Fibroblast of mammary gland (primary cell): ENCODE measurements around the gene ASCC3.

Source experiments
- DNase-seq: peaks from one replicate; pipeline ENCODE4 v3.0.0-alpha.2; 2010; ENCODE audit warnings: low read depth
- H3K4me3 ChIP-seq: 2 replicates; pipeline ENCODE4 v1.5.1; 2011; ENCODE audit warnings: low read depth, mild to moderate bottlenecking, low read length, moderate library complexity; ENCODE audit not compliant: control insufficient read depth
- TF ChIP-seq, protein P1 (sequence below): conservative IDR thresholded peaks from 2 replicates; pipeline ENCODE4 v1.5.1; 2011; ENCODE audit warnings: low read depth, low read length, inconsistent platforms; ENCODE audit not compliant: control insufficient read depth, insufficient read depth

Gene ASCC3

DNA sequence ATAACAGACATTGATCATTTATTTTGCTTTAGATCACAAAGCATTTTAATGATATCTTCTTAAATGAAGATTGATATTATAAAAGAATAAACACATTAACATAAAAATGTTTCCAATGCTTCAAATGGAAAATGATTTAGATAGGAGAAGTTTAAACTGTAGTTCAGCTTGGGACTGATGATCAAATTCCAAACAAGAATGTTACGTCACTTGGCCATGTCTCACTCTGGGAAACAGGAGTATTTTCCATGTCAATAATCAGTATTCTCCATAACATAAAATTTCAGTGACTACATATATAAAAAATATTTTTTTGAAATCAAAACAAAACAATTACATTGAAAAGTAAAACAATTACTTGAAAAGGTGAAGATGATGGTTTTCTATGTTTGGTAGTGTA is 363.5 kb downstream of the ASCC3 start:
- H3K4me3 ChIP-seq: no peak overlapping the region
- DNase-seq: no peak
- TF ChIP-seq, protein P1, sequence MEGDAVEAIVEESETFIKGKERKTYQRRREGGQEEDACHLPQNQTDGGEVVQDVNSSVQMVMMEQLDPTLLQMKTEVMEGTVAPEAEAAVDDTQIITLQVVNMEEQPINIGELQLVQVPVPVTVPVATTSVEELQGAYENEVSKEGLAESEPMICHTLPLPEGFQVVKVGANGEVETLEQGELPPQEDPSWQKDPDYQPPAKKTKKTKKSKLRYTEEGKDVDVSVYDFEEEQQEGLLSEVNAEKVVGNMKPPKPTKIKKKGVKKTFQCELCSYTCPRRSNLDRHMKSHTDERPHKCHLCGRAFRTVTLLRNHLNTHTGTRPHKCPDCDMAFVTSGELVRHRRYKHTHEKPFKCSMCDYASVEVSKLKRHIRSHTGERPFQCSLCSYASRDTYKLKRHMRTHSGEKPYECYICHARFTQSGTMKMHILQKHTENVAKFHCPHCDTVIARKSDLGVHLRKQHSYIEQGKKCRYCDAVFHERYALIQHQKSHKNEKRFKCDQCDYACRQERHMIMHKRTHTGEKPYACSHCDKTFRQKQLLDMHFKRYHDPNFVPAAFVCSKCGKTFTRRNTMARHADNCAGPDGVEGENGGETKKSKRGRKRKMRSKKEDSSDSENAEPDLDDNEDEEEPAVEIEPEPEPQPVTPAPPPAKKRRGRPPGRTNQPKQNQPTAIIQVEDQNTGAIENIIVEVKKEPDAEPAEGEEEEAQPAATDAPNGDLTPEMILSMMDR: no peak

DNA sequence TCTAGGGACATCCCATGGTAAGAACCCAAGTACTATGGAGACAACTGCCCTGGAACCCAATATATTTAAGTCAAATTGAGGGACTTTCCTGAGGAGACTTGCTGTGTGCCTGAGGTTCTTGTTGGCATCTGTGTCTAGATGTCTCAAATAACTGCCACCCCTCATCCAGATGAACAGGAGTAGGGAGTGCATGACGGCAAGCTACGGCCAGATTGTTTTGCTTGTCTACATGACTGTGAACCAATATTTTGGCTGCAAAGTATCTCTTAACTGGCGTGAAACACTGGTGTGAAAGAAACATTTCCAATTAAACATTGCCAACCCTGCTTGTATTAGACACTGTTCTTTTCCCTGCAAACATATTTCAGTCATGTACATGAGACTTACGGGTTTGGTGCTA is 364.0 kb downstream of the ASCC3 start:
- no peak overlapping the region for H3K4me3 ChIP-seq
- DNase-seq: no peak
- TF ChIP-seq, protein P1: no peak

DNA sequence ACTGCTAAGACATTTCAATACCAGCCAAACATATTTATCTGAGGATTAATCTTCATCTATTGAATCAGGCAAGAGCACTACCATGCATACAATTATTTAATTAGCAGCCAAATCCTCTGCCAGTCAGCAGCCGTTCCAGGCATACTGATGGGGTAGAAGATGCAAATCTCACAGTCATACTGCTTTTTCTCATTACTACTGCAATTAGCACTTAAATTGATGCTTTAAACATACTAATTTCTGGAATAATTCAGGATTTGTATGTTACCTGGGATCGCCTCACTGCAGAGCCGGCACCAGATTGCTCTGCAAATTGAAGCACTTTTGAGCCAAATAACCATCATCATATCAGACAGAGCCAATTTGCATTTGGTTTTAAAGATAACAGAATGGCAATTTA is 366.5 kb downstream of the ASCC3 start:
- no peak overlapping the region for H3K4me3 ChIP-seq
- DNase-seq: no peak
- TF ChIP-seq, protein P1: no peak

DNA sequence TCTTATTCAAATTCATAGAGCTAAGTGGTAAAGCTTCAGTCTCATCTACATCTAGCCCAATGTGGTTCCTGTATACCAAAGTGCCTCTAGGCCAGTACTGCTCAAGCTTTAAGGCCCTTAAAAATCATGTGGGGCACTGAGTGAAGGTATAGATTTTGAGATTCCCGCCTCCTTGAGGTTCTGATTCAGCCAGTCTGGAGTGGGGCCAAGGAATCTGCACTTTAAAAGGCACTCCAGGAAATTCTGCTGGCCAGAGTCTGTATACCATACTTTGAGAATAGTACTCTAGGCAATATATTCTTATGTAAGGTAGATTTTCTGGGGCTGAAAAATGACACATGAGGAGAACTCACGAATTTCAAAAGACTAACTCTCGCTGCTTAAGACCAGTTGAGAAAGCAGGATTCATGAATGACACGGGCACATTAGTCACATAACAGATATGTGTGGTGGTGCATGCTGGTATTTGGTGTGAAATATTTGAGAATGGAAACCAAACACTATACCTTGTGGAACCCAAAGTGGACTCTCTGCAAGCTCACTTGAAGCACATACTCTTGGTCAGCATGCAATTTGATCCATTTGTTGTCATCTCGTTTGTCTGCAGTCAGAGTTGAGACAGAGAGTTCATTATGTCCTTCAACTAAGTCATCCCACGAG is 368.8 kb downstream of the ASCC3 start:
- TF ChIP-seq, protein P1: no peak
- DNase-seq: peak; percentile 50
- no peak overlapping the region for H3K4me3 ChIP-seq

DNA sequence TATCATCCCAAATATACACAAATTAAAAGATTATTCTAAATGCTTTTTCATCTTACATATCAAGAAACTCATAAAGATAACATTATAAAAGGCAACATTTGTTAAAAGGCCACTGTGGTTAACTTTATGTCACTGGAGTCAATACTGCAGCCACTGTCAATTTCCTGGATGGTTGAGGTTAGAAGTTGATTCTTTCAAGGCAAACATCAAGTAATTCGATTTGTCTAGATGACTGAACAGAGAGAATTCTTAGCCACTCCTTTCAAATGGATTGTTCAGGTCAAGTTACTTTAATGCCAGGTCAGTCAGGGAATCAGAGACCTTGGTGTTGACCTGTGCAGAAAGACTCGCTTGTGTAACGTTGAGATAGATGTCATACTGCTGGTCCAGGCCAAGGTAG is 372.0 kb downstream of the ASCC3 start:
- TF ChIP-seq, protein P1: no peak

DNA sequence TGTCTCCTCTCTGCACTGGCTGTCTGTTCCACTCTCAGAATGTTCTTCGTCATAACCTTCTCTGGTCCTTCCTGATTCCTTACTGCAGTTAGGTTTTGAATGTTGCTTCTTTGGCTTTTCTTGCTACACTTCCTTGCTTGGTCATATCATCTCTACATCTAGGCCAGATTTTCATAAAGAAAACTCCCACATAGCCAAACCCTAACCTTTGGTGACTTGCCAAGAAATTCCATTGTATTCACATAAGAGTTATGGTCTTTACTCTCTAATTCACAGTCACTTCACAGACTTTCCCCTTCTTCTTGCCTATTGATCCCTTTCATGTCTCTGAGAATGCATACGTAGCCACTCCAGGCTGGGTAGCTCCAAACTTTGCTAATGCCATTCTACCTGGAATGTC is 374.5 kb downstream of the ASCC3 start:
- TF ChIP-seq, protein P1: no peak
- H3K4me3 ChIP-seq: no peak overlapping the region
- DNase-seq: peak; percentile 29

More for the DNA sequence above, 372.0 kb downstream of the ASCC3 start:
- DNase-seq: no peak
- no peak overlapping the region for H3K4me3 ChIP-seq
